GM21447 (cell line): ENCODE measurements around the gene CHMP6.
"Not testable (repeated sequence)": the region's sequence is repeated elsewhere in the genome, so short reads cannot be mapped to it uniquely, and the experiment has no call there.

ENCODE experiments used
- ATAC-seq: cut with Tn5 transposase; IDR thresholded peaks from one replicate; pipeline ENCODE4 v1.9.1; 2021; ENCODE audit not compliant: unreplicated experiment

CHMP6 gene

DNA sequence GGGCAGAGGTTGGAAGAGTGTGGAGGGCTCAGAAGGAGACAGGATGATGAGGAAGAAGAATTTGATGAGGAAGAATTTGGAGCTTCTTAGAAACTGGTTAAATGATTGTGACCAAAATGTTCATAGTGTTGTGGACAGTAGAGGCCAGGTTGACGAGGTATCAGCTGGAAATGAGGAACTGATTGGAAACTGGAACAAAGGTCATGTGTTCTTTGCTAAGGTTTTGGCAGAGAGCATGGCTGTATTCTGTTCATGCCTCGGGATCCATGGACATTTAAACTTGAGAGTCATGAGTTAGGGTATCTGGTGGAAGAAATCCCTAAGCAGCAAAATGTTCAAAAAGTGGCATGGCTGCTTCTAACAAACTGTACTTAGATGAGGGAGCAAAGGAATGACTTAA, 19.3 kb downstream of the CHMP6 start:
- ATAC-seq, result no peak

DNA sequence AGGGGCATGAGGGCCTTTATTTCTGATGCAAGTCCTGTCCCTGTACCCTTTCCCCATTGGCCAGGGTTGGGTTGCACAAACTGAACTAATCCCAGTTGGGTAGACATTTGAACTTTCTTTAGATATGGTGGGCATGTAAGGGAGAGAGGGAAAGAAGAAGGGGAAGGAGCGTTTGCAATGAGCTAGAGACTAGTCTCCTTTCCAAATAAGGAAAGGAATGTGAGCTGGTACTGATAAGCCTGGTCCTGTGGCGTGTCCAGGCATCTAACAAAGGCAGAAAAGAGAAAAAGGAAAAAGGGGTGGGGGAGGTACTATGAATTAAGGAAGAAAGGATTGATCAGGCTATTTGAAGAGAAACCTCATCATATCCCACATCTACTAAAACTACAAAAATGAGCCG, 20.3 kb downstream of the CHMP6 start:
- no peak for ATAC-seq

DNA sequence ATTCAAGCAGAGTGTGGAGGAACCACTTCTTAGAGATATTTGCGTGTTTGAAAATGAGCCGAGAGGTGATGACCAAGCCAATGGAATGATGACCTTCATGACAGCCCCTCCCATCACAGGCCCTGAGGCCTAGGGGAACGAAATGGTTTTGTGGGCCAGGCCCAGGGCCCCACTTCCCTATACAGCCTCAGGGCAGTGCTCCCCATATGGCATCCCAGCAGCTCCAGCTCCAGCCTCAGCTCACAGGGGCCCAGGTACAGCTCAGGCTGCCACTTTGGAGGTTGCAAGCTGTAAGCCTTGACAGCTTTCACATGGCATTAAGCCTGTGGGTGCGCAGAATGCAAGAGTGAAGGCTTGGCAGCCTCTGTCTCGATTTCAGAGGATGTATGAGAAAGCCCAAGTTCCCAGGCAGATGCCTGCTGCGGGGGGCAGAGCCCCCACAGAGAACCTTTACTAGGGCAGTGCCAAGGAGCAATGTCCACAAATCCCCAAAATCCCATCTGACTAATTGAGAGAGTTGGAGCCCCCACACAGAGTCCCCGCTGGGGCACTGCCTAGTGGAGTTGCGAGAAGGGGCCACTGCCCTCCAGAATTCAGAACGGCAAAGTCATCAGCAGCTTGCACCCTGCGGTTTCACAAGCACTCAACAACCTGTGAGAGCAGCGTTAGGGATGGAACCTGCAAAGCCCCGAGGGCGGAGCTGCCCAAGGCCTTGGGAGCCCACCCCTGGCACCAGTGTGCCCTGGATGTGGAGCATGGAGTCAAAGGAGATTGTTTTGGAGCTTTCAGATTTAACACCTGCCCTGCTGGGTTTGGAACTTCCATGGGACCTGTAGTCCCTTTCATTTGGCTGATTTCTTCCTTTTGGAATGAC, 21.2 kb downstream of the CHMP6 start:
- no peak for ATAC-seq

- ATAC-seq, result no peak
Measured at GRCh38 chr17:81013642-81014041, 22.0 kb downstream of the CHMP6 start.

DNA sequence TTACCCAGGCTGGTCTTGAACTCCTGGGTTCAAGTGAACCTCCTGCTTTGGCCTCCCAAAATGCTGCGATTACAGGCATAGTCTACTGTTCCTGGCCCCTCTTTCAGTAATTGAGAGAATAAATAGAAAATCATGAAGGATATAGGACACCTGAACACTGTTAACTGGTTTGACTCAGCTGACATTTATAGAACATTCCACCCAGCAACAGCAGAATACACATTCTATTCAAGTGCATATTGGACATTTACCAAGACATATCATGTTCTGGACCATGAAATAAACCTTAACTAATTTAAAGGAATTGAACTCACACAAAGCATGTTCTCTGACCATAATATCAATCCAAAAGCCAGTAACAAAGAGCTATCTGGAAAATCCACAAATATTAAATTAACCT, 23.5 kb downstream of the CHMP6 start:
- no peak for ATAC-seq

DNA sequence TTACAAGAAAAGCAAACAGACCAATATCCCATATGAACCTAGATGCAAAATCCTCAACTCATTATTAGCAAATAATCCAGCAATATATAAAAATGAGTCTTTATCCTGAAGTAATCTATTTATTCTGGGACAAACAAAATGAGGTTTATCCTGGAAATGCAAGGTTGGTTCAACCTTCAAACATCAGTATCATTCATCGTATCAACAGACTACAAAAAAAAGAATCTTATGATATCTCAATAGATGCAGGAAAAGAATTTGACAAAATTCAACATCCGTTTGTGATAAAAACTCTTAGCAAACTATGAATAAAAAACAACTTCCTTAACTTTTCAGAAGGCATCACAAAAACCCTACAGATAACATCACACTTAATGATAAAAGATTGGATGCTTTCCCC, 24.9 kb downstream of the CHMP6 start:
- ATAC-seq, result no peak

DNA sequence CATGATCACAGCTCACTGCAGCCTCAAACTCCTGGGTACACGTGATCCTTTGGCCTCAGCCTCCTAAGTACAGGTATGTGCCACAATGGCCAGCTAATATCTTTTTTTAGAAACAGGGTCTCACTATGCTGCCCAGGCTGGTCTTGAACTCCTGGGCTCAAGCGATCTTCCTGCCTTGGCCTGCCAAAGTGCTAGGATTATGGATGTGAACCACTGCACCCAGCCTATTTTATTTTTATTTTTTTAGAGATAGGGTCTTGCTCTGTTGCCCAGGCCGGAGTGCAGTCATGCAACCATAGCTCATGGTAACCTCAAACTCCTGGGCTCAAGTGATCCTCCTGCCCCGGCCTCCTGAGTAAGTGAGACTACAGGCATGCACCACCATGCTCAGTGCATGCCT, 25.7 kb downstream of the CHMP6 start:
- ATAC-seq, result not testable (repeated sequence)

- ATAC-seq, result no peak
Measured at GRCh38 chr17:81018044-81018802, 26.6 kb downstream of the CHMP6 start.

- no peak for ATAC-seq
Measured at GRCh38 chr17:81019563-81020442, 28.2 kb downstream of the CHMP6 start.

DNA sequence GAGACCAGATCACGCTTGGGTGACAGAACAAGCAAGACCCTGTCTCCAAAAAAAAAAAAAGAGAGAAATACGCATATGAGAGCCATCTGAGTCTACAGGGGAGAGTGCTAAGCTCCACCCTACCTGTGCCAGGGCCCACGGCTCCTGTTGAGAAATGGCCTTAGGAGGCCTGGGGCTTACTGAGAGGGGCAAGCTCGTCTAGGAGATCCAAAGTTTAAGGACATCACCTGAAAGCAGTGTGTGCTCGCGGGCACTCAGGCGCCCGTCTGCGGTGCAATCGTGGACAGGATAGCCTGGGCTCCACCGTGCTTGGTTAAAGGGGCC, 28.8 kb downstream of the CHMP6 start:
- ATAC-seq, result no peak

GRCh38 chr17:81020767-81021497, 29.3 kb downstream of the CHMP6 start:
- no peak for ATAC-seq

DNA sequence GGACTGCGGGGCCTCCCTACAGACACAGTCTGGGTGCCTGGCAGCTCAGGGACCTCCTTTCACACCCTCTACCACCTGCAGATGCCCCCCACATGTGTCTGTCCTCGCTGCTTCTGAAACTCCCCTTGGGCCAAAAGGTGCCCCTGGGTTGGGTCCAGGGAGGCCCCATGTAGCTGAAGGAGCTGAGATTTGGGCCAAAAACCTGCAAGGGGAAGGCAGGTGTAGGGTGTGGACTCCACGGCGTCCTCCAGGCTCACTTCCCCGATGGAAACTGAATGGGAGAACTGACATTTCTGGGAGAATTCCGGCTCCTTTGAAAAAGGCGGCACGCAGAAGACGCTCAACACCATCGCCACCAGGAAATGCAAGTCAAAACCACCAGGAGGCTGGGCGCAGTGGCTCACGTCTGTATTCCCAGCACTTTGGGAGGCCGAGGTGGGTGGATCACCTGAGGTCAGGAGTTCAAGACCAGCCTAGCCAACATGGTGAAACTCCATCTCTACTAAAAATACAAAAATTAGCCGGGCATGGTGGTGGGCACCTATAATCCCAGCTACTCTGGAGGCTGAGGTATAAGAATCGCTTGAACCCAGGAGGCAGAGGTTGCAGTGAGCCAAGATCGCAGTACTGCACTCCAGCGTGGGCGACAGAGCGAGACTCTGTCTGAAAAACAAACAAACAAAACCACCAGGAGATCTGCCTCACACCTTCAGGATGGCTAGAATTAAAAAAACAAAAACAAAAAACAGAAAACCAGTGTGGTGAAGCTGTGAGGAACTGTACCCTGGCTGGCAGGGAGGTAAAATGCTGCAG, 30.1 kb downstream of the CHMP6 start:
- ATAC-seq, result no peak

DNA sequence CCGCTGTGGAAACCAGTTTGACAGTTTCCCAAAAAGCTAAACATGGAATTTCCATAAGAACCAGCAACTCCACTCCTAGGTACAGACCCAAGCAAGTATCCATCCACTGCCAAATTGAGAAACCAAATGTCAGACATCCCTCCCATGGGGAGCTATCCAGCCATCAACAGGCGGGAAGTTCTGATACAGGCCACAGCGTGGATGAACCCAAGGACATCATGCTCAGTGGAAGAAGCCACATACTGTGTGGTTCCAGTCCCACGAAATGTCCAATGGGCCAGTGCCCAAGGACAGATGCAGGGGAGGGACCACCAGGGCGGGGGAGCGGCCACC, 30.7 kb downstream of the CHMP6 start:
- ATAC-seq, result no peak

GRCh38 chr17:81025065-81025740, 33.6 kb downstream of the CHMP6 start:
- ATAC-seq, result no peak

DNA sequence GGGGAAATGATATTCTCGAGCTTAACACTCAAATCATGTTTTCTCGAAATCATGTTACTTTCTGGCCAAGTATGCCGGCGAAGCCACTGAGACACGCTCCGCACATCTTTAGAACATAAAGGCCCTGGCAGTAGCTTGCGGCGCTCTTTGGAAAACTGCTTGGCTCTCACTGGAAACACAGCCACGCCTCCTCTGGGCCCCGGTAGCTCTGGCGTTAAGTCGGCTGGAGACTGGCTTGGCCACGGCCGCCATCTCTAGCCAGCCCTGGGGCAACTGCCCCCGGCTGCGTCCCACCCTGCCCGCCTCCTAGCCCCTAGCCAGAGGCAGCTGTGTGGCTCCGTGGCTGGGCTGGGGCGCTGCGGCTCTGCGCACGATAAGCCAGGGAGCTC, 34.1 kb downstream of the CHMP6 start:
- ATAC-seq, result no peak

GRCh38 chr17:81026266-81027036, 34.8 kb downstream of the CHMP6 start:
- ATAC-seq, result no peak

DNA sequence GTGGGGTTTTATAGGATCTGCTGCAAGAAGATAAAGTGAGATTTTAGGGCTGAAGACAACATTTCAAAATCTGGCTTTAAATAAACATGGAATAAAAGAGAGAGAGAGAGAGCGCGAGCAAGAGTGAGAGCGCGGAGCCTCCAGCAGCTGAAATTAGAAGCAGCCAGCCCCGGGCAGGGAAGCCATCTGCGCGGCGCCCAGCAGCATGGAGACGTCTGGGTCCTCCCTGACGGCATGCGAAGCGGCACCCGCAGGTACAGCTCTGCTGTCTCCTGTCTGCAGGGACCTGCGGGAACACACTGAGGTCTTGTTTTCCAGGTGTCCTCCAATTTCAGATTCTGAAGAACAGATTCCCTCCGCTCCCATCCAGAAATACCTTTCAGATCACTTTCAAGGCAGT, 35.4 kb downstream of the CHMP6 start:
- no peak for ATAC-seq

DNA sequence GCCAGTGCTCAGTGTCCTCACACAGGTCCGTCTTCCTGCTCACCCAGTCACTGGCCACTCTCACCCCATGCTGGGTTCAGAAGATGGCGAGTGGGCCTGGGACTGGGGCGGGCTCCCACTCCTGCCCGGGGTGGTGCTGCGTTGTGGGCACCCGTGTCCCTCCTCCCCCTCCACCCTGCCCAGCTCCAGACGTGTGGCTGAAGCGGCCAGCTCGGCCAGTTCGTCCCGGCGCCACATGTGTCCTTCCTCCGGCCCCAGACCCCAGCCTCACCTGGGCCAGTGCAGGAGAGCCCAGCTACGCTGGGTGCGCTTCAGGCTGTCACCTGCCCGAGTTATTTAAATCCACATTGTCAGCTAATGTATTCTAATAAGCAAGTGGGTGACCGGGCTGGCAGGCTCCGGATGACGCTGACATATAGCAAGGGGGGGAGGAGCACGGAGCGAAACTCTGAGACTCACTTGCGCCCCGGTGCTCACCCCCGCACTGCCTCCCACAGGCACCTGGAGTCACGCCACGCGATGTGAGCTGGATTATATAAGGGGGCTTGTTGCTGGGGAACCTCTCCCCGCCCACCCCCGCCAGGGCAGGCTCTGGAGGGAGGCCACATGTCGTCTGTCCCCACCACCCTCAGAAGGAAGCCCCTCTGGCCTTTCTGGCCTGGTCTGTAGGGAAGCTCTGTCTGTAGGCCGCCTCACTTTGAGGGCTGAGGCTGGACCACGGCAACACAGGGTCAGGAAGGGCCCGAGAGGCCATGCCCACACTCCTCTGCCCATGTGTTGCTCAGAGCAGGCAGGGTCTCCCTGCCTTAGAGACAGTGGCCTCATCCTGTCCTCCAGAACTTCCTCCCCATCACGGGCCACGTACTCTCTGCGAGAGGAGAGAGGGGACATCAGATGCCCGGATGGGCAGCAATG, 36.2 kb downstream of the CHMP6 start:
- ATAC-seq, result no peak
